K562 (cell line): ENCODE measurements around the gene RHBG. TPM values are rescaled to one million over a fixed set of nuclear protein-coding genes. Genes with fewer than 3 reads are reported as not detected.

Experiments used
- ATAC-seq: fragments of 200-7000 bp; cut with Tn5 transposase; 3 replicates; pipeline ENCODE4 v1.9.1; 2020; ENCODE audit warnings: moderate library complexity
- BruUV-seq: library from RNA; stranded (reverse); fragments of 400-500 nt; replicated peaks from 2 replicates; lab custom pipeline; 2021; lab: Mats Ljungman, UMichigan
- CTCF ChIA-PET: fragments of 300-600 bp; formaldehyde crosslinking; extraction: SDS; loops from one replicate; lab custom pipeline; 2021; ENCODE audit warnings: low intra/inter-chr PET ratio; lab: Yijun Ruan, JAX
- POLR2A ChIA-PET: fragments of 300-600, 350-650 bp; sonication (Branson Sonifier 250); formaldehyde crosslinking; extraction: SDS; loops from one replicate; lab custom pipeline; 2021; ENCODE audit warnings: antibody characterized with exemption, inconsistent platforms; lab: Yijun Ruan, JAX
- DNase-seq, 4 experiments: peaks; one replicate each; pipeline versions ENCODE4 v3.0.0 to v3.0.0-alpha.2; 2011 to 2018; ENCODE audit warnings: low spot score in 3 of 4, mixed read lengths in 3 of 4; ENCODE audit errors: extremely low read depth in 1 of 4
- FAIRE-seq: peaks from 2 replicates; lab custom pipeline; 2011; peaks lifted over from hg19 to GRCh38; lab: Jason Lieb, UNC
- H2AFZ ChIP-seq: 2 replicates; pipeline ENCODE4 v1.6.0; 2011; ENCODE audit warnings: low read depth, low read length, control low read depth, inconsistent platforms
- H3K27ac ChIP-seq: fragments of 200-600 bp; 3 replicates; pipeline ENCODE4 v1.8.0; 2011; ENCODE audit warnings: low read depth, mild to moderate bottlenecking, control low read depth, inconsistent platforms, low read length, moderate library complexity, mixed read lengths; ENCODE audit errors: extremely low read depth
- H3K27me3 ChIP-seq, 2 experiments: fragments of 300-600 bp in 1 of 2; 2 replicates in 1 of 2; 3 replicates in 1 of 2; pipeline versions ENCODE4 v1.6.0 to v1.8.0; 2011; ENCODE audit warnings: inconsistent platforms in 2 of 2, low read length in 2 of 2, mild to moderate bottlenecking in 1 of 2, mixed read lengths in 1 of 2, moderate library complexity in 1 of 2; ENCODE audit not compliant: control insufficient read depth in 2 of 2, insufficient read depth in 2 of 2
- H3K36me3 ChIP-seq: fragments of 300-600 bp; 3 replicates; pipeline ENCODE4 v1.8.0; 2011; ENCODE audit warnings: mild to moderate bottlenecking, low read length, inconsistent platforms; ENCODE audit not compliant: control insufficient read depth, insufficient read depth
- H3K4me1 ChIP-seq, 2 experiments: fragments of 200-600 bp in 1 of 2; replicated peaks in 1 of 2; 2 replicates in 1 of 2; 3 replicates in 1 of 2; pipeline versions ENCODE4 v1.5.1 to v1.8.0; 2011; ENCODE audit warnings: inconsistent platforms in 2 of 2, low read length in 2 of 2, mild to moderate bottlenecking in 1 of 2, mixed read lengths in 1 of 2, moderate library complexity in 1 of 2; ENCODE audit not compliant: control insufficient read depth in 2 of 2, insufficient read depth in 2 of 2
- H3K4me2 ChIP-seq: 2 replicates; pipeline ENCODE4 v1.6.1; 2011; ENCODE audit warnings: low read length, control low read depth, inconsistent platforms, mixed read lengths; ENCODE audit not compliant: insufficient read depth
- H3K4me3 ChIP-seq: fragments of 200-600 bp; sonication (generic), shearing (Covaris generic); 2 replicates; pipeline ENCODE4 v1.5.1; 2016; ENCODE audit warnings: control low read depth, inconsistent platforms
- H3K79me2 ChIP-seq: fragments of 200-600 bp; 3 replicates; pipeline ENCODE4 v1.8.0; 2011; ENCODE audit warnings: low read length, inconsistent platforms; ENCODE audit not compliant: control insufficient read depth, insufficient read depth
- H3K9ac ChIP-seq, 2 experiments: 2 replicates each; pipeline versions ENCODE4 v1.6.0 to v1.6.1; 2011; ENCODE audit warnings: low read depth in 2 of 2, low read length in 2 of 2, control low read depth in 1 of 2, inconsistent platforms in 1 of 2, mild to moderate bottlenecking in 1 of 2, mixed read lengths in 1 of 2; ENCODE audit not compliant: insufficient read depth in 1 of 2
- H3K9me1 ChIP-seq: one replicate; pipeline ENCODE4 v1.6.0; 2011; ENCODE audit warnings: inconsistent platforms, mild to moderate bottlenecking, low read length, moderate library complexity; ENCODE audit not compliant: control insufficient read depth, insufficient read depth
- H3K9me3 ChIP-seq: replicated peaks from 2 replicates; pipeline ENCODE4 v1.5.1; 2011; ENCODE audit warnings: low read depth, low read length, inconsistent platforms; ENCODE audit not compliant: control insufficient read depth, insufficient read depth
- H4K20me1 ChIP-seq: replicated peaks from 2 replicates; pipeline ENCODE4 v1.6.1; 2011; ENCODE audit warnings: low read length, inconsistent platforms, mixed read lengths; ENCODE audit not compliant: control insufficient read depth, insufficient read depth
- CAMTA2 ChIP-seq: fragments of 250-450 bp; sonication (Bioruptor Pico); conservative IDR thresholded peaks from 2 replicates; pipeline ENCODE4 v1.5.1; 2022
- DIDO1 ChIP-seq: fragments of 450-650 bp; IDR thresholded peaks from 2 replicates; pipeline ENCODE4 v1.6.1; 2016; ENCODE audit warnings: low read depth, missing biosample characterization, missing genetic modification characterization
- GTF2B ChIP-seq: IDR thresholded peaks from 2 replicates; pipeline ENCODE4 v1.6.1; 2011; ENCODE audit not compliant: insufficient read length; ENCODE audit errors: extremely low read depth
- MAFG ChIP-seq: fragments of 450-650 bp; conservative IDR thresholded peaks from 2 replicates; pipeline ENCODE4 v1.6.1; 2016; ENCODE audit warnings: missing genetic modification characterization, missing compliant biosample characterization
- PCBP2 ChIP-seq: fragments of 200-400 bp; formaldehyde crosslinking; IDR thresholded peaks from 2 replicates; pipeline ENCODE4 v1.6.1; 2018; ENCODE audit warnings: low read length, low read depth, mild to moderate bottlenecking, moderate library complexity; ENCODE audit not compliant: poor library complexity, severe bottlenecking
- PHF20 ChIP-seq: fragments of 450-650 bp; IDR thresholded peaks from 2 replicates; pipeline ENCODE4 v1.6.1; 2018; ENCODE audit not compliant: partially characterized antibody
- TAF15 ChIP-seq: fragments of 200-400 bp; formaldehyde crosslinking; IDR thresholded peaks from 2 replicates; pipeline ENCODE4 v1.6.1; 2017; ENCODE audit warnings: mild to moderate bottlenecking, low read depth, low read length, moderate library complexity
- U2AF2 ChIP-seq: fragments of 200-400 bp; formaldehyde crosslinking; optimal IDR thresholded peaks from 2 replicates; pipeline ENCODE3; 2017; ENCODE audit warnings: low read depth, mild to moderate bottlenecking, low read length
- WGBS: fragments of 100-300 bp; shearing (Covaris generic); methylation state at CpG from one replicate; pipeline ENCODE4 v1.1.6; 2016; ENCODE audit warnings: low coverage, mixed read lengths; ENCODE audit not compliant: insufficient coverage; ENCODE audit errors: missing lambda C conversion rate; 5-methylcytosine and 5-hydroxymethylcytosine counted together
- in situ Hi-C: fragments of 300-500 bp; cut with MboI; formaldehyde crosslinking; loops from 4 replicates; pipeline ENCODE4 v1.15.0; 2018; ENCODE audit warnings: inconsistent platforms, mixed read lengths
- intact Hi-C: fragments of 100-400 bp; cut with micrococcal nuclease; formaldehyde crosslinking; loops from 2 replicates; pipeline ENCODE4 v1.14.2; 2022
- polyA plus RNA-seq, 8 experiments: library from polyadenylated mRNA; depleted of rRNA in 4 of 8; stranded (reverse) in 5 of 8; unstranded in 3 of 8; fragments of >200 nt; fragmentation: Nextera tagmentation in 2 of 8; fragmentation: Illumina TruSeq in 1 of 8; extraction: Ambion mirVana in 2 of 8; extraction: Trizol in 1 of 8; gene quantifications; 2 replicates each; pipeline versions ENCODE4 v1.2.1 to v1.2.3, GENCODE V29; 2011 to 2014; ENCODE audit warnings: inconsistent platforms in 1 of 8, missing spikeins in 1 of 8
- total RNA-seq, 7 experiments: library from RNA; depleted of rRNA in 6 of 7; stranded (reverse); fragments of >200 nt in 6 of 7; fragmentation: Illumina TruSeq in 2 of 7; extraction: Trizol in 2 of 7; gene quantifications; 2 replicates each; pipeline versions ENCODE4 v1.2.1 to v1.2.3, GENCODE V29; 2011 to 2021; ENCODE audit warnings: low replicate concordance in 1 of 7
- TF ChIP-seq, protein P1 (sequence below): fragments of 450-650 bp; IDR thresholded peaks from 2 replicates; pipeline ENCODE4 v1.7.0; 2016; ENCODE audit warnings: borderline replicate concordance

The RHBG gene
- total and polyA plus RNA-seq, 9 of the 15 experiments (the other 6 are each of a cell fraction or from before 2014, with no cell fraction given): not detected

DNA sequence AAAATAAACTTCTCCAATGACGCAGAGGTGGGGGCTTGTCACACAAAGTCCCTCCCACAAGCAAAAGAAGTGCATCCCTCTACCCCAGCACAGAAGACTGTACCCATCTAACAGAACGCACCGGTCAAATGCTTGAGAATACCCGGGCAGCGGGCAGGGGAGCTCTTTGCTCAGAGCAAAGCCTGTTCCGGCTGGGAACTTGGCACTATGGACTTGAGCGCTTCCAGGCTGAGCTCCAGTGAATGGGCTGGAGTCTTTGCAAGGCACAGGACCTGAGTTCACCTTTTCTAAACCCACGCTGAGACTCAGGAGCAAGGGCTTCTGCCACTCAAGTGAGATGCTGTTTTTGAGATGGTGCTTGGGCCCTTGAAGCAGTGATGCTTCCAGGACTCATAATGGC lies 20.3 kb downstream of the RHBG start:
- Histone ChIP-seq H3K27ac (no peak overlapping the region), H3K79me2 (no peaks in the 10 kb centered on the region), H3K9me3 (no peaks in the 10 kb centered on the region), H3K4me3 (no peak overlapping the region), H3K4me1 (peaks cover 0 to 33% of the 10 kb centered on the region in 2 experiments; a peak in 2 of 5 replicates), H4K20me1 (peaks cover 3% of the 10 kb centered on the region; the same call in 1 of the 2 replicates), H3K4me2 (no peak overlapping the region), H3K36me3 (no peaks in the 10 kb centered on the region), H3K9me1 (no peaks in the 10 kb centered on the region), H3K9ac (no peak overlapping the region), H3K27me3 (peaks cover 11 to 18% of the 10 kb centered on the region in 2 experiments; a peak in 4 of 5 replicates), H2AFZ (no peak overlapping the region)
- ChIA-PET POLR2A (interaction anchor here (1.0 to 1.3 kb wide), 3 partner anchors 11 to 272 kb away, joined by 3 to 6 read pairs (median 3); no protein-coding TSS in a partner anchor), CTCF (interaction anchor here (10.1 kb wide), 1 partner anchor 55 kb away, joined by 240 read pairs; no protein-coding TSS in a partner anchor)
- in situ Hi-C loops: loop anchor here (5.0 kb wide), 2 partner anchors 53 to 213 kb away; partner anchors contain the start of gene GPATCH4
- 31% methylated on average over 8 of the region's 8 CpGs for WGBS
- intact Hi-C loops: no loop called here
- BruUV-seq: no TSS peak
- DNase-seq (no peak), FAIRE-seq (no peak), ATAC-seq (no peak)
- TF ChIP-seq TAF15 (no peak), CAMTA2 (CRISPR knock-in tag) (no peak), PCBP2 (no peak), U2AF2 (no peak), DIDO1 (tag) (no peak), GTF2B (no peak), PHF20 (no peak), MAFG (tag) (no peak)
- TF ChIP-seq, protein P1, sequence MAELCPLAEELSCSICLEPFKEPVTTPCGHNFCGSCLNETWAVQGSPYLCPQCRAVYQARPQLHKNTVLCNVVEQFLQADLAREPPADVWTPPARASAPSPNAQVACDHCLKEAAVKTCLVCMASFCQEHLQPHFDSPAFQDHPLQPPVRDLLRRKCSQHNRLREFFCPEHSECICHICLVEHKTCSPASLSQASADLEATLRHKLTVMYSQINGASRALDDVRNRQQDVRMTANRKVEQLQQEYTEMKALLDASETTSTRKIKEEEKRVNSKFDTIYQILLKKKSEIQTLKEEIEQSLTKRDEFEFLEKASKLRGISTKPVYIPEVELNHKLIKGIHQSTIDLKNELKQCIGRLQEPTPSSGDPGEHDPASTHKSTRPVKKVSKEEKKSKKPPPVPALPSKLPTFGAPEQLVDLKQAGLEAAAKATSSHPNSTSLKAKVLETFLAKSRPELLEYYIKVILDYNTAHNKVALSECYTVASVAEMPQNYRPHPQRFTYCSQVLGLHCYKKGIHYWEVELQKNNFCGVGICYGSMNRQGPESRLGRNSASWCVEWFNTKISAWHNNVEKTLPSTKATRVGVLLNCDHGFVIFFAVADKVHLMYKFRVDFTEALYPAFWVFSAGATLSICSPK: no peak
